ENCODE data around the gene ZNF318. TPM values are rescaled to one million over a fixed set of nuclear protein-coding genes. Genes with fewer than 3 reads are reported as not detected.

Gene ZNF318
- total RNA-seq = 10 to 100 TPM in 1 of 2 donors, 1 to 10 TPM in 1; 9.0 to 14.1 TPM

GRCh38 chr6:43369174-43370002 is at the start of gene ZNF318:
Gene ZNF318, minus strand, starts transcription at chr6:43369647. Its CDS starts 282 bp downstream, at chr6:43369365.

GRCh38 chr6:43308101-43308989 is 61.1 kb downstream of the ZNF318 start, which contains the start of gene CRIP3:
Gene CRIP3, minus strand, starts transcription at chr6:43308826. Its CDS starts 34 bp downstream, at chr6:43308792.

GRCh38 chr6:43297644-43298564 is 71.5 kb downstream of the ZNF318 start, which contains the start of gene SLC22A7:
Gene SLC22A7, plus strand, starts transcription at chr6:43298260. Its CDS starts 99 bp downstream, at chr6:43298359.

Small RNA genes lying within 50 kb of the gene (small RNA-seq; reads per million reads assigned to genes)
- gene AL590383.1 (0 reads per million in 2 donors), gene RPL12P47 (0 reads per million in 2 donors)

Other genes starting within 250 kb of the ZNF318 start
- 10 to 100 TPM; 15.8 to 22.6 TPM for gene SRF, start 198.4 kb downstream of the ZNF318 start, total RNA-seq
- 10 to 100 TPM; 26.0 to 31.0 TPM for gene CUL9, start 187.5 kb downstream of the ZNF318 start, total RNA-seq
- 10 to 100 TPM; 43.6 to 71.9 TPM for gene DNPH1, start 140.2 kb downstream of the ZNF318 start, total RNA-seq
- under 1 TPM in 1 of 2 donors, not detected in 1; under 0.01 TPM for gene TTBK1, start 126.2 kb downstream of the ZNF318 start, total RNA-seq
- not detected for gene SLC22A7, start 71.4 kb downstream of the ZNF318 start, total RNA-seq
- gene CRIP3, start 60.8 kb downstream of the ZNF318 start, total RNA-seq = not detected
- gene ABCC10, start 57.9 kb upstream of the ZNF318 start, total RNA-seq = 10 to 100 TPM; 25.8 to 32.6 TPM
- gene DLK2, start 85.9 kb upstream of the ZNF318 start, total RNA-seq = not detected
- gene TJAP1, start 107.9 kb upstream of the ZNF318 start, total RNA-seq = 10 to 100 TPM; 10.7 to 13.3 TPM
- gene LRRC73, start 140.7 kb upstream of the ZNF318 start, total RNA-seq = under 1 TPM; under 0.01 to 0.34 TPM
- 10 to 100 TPM; 59.6 to 61.3 TPM for gene YIPF3, start 147.3 kb upstream of the ZNF318 start, total RNA-seq
- gene POLR1C, start 147.4 kb upstream of the ZNF318 start, total RNA-seq = 10 to 100 TPM; 24.4 to 56.9 TPM
- 100 to 1,000 TPM in 1 of 2 donors, 10 to 100 TPM in 1; 29.6 to 137 TPM for gene XPO5, start 206.4 kb upstream of the ZNF318 start, total RNA-seq
- 10 to 100 TPM; 14.5 to 18.0 TPM for gene POLH, start 206.5 kb upstream of the ZNF318 start, total RNA-seq

Data from melanocyte of skin (primary cell).